HG02938 (cell line): Measurements from ENCODE around the gene USP36.

Experiments used
- ATAC-seq: cut with Tn5 transposase; IDR thresholded peaks from one replicate; pipeline ENCODE4 v1.9.1; 2021; ENCODE audit warnings: mild to moderate bottlenecking, moderate library complexity; ENCODE audit not compliant: unreplicated experiment

The USP36 gene

GRCh38 chr17:78839762-78840529, 668 bp downstream of the USP36 start:
- no peak for ATAC-seq

- no peak for ATAC-seq
Observed at GRCh38 chr17:78839235-78839761, 1.3 kb downstream of the USP36 start.

GRCh38 chr17:78838574-78839005, 2.0 kb downstream of the USP36 start:
- ATAC-seq: no peak

- no peak for ATAC-seq
Observed at GRCh38 chr17:78836420-78837021, 4.1 kb downstream of the USP36 start.

- no peak for ATAC-seq
Observed at GRCh38 chr17:78834571-78834970, 6.0 kb downstream of the USP36 start.

GRCh38 chr17:78832541-78832810, 8.1 kb downstream of the USP36 start:
- ATAC-seq: no peak

GRCh38 chr17:78831688-78832540, 8.7 kb downstream of the USP36 start:
- ATAC-seq: no peak

GRCh38 chr17:78829477-78829876, 11.1 kb downstream of the USP36 start:
- ATAC-seq: no peak

- ATAC-seq: no peak
Observed at GRCh38 chr17:78828470-78829185, 12.0 kb downstream of the USP36 start.

- no peak for ATAC-seq
Observed at GRCh38 chr17:78826836-78827509, 13.6 kb downstream of the USP36 start.

- no peak for ATAC-seq
Observed at GRCh38 chr17:78826421-78826820, 14.2 kb downstream of the USP36 start.

GRCh38 chr17:78825696-78826095, 14.9 kb downstream of the USP36 start:
- ATAC-seq: no peak

GRCh38 chr17:78824240-78824639, 16.4 kb downstream of the USP36 start:
- ATAC-seq: no peak

- no peak for ATAC-seq
Observed at GRCh38 chr17:78823282-78824046, 17.1 kb downstream of the USP36 start.

GRCh38 chr17:78822552-78822951, 18.1 kb downstream of the USP36 start:
- ATAC-seq: no peak

- ATAC-seq: no peak
Observed at GRCh38 chr17:78821961-78822360, 18.7 kb downstream of the USP36 start.

- ATAC-seq: no peak
Observed at GRCh38 chr17:78820841-78821240, 19.8 kb downstream of the USP36 start.

GRCh38 chr17:78819806-78820792, 20.5 kb downstream of the USP36 start:
- no peak for ATAC-seq

- ATAC-seq: no peak
Observed at GRCh38 chr17:78819402-78819801, 21.2 kb downstream of the USP36 start.
